ENCODE results near the gene PRICKLE4.

GRCh38 chr6:41826343-41827022 is 45.9 kb downstream of the PRICKLE4 start:
- no peak for TF ChIP-seq RARB (CRISPR knock-in tag; IDR thresholded peaks at IDR 0.05)
- TF ChIP-seq CSDC2 (CRISPR knock-in tag; IDR thresholded peaks at IDR 0.05), result no peak
- no peak for TF ChIP-seq BACH2 (CRISPR knock-in tag; IDR thresholded peaks at IDR 0.05; ENCODE audit: borderline replicate concordance)
- TF ChIP-seq, protein P1, sequence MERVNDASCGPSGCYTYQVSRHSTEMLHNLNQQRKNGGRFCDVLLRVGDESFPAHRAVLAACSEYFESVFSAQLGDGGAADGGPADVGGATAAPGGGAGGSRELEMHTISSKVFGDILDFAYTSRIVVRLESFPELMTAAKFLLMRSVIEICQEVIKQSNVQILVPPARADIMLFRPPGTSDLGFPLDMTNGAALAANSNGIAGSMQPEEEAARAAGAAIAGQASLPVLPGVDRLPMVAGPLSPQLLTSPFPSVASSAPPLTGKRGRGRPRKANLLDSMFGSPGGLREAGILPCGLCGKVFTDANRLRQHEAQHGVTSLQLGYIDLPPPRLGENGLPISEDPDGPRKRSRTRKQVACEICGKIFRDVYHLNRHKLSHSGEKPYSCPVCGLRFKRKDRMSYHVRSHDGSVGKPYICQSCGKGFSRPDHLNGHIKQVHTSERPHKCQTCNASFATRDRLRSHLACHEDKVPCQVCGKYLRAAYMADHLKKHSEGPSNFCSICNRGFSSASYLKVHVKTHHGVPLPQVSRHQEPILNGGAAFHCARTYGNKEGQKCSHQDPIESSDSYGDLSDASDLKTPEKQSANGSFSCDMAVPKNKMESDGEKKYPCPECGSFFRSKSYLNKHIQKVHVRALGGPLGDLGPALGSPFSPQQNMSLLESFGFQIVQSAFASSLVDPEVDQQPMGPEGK (CRISPR knock-in tag; IDR thresholded peaks at IDR 0.05; ENCODE audit: borderline replicate concordance), result no peak
- no peak for TF ChIP-seq ZFP3 (CRISPR knock-in tag; IDR thresholded peaks at IDR 0.05)
- no peak for TF ChIP-seq SNAI2 (CRISPR knock-in tag; IDR thresholded peaks at IDR 0.05)
- no peak for TF ChIP-seq ZNF8 (CRISPR knock-in tag; IDR thresholded peaks at IDR 0.05)
